ENCODE data around the gene PPP6R2. TPM values are rescaled to one million over a fixed set of nuclear protein-coding genes. Genes with fewer than 3 reads are reported as not detected.

PPP6R2 gene
- total RNA-seq, 1 experiment from 2014 or later, result 42.6 TPM

DNA sequence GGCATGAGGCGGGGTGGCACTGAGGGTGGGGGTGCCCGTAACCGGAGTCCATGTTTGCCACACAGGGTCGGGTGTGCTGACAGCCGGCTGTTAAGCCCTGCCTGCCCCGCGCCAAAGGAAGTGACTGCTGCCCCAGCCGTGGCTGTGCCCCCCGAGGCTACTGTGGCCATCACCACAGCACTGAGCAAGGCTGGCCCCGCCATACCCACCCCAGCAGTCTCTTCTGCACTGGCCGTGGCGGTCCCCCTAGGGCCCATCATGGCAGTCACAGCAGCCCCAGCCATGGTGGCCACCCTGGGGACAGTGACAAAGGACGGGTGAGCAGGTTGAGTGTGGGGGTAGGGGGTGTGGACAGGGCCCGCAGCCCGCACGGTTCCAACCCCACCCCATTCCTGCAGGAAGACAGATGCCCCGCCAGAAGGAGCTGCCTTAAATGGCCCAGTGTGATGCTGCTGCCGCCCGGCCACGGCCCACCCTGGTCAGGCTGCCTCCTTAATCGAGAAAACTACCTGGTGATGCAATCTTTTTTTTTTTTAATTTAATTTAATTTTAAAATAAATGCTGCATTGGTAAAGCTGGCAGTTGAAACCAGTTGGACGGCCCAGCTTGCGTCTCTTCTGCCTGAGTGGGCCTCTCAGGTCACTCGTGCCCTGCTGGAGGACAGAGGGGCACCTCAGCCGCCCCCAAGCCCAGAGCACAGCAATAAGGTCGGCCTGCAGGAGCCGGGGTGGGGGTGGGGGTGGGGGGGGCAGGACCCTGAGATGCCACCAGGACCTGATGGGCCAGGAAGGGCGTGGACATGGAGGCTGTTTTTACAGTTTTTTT is 100.9 kb downstream of the PPP6R2 start:
- no CpG with 5 or more reads among the region's 28 CpGs for WGBS (ENCODE audit: extremely low coverage, insufficient read length, low lambda C conversion rate)
- Mint-ChIP-seq H3K27me3 (ENCODE audit: low read depth) (no peaks in the 10 kb centered on the region), H3K36me3 (ENCODE audit: insufficient read depth in 1 of 3, low read depth in 3 of 3) (peaks cover 4 to 54% (median 28%) of the 10 kb centered on the region in 3 experiments; a peak in 6 of 7 replicates), H3K9me3 (no peaks in the 10 kb centered on the region), H3K27ac (no peak overlapping the region; a peak in 1 of 7 replicates), H3K4me1 (peaks cover 3 to 11% of the 10 kb centered on the region in 2 experiments; a peak in 3 of 4 replicates), H3K4me3 (no peak overlapping the region)
- no peaks in the 10 kb centered on the region for H3K79me2 ChIP-seq (ENCODE audit: insufficient read depth, low read length)
- no peaks in the 10 kb centered on the region for H4K20me1 ChIP-seq (ENCODE audit: control insufficient read depth, insufficient read depth, insufficient read length)
- H3K4me2 ChIP-seq (ENCODE audit: insufficient read depth, insufficient read length, low read length), result no peak overlapping the region
- H3K14ac ChIP-seq (ENCODE audit: insufficient read depth, low read length), result no peak overlapping the region
- no peak overlapping the region for H2BK5ac ChIP-seq (ENCODE audit: insufficient read length, low read length)
- H2BK20ac ChIP-seq (ENCODE audit: low read depth, low read length, poor library complexity, severe bottlenecking), result no peak overlapping the region
- H2AFZ ChIP-seq (ENCODE audit: low read length), result no peak overlapping the region
- TF ChIP-seq, protein P1, sequence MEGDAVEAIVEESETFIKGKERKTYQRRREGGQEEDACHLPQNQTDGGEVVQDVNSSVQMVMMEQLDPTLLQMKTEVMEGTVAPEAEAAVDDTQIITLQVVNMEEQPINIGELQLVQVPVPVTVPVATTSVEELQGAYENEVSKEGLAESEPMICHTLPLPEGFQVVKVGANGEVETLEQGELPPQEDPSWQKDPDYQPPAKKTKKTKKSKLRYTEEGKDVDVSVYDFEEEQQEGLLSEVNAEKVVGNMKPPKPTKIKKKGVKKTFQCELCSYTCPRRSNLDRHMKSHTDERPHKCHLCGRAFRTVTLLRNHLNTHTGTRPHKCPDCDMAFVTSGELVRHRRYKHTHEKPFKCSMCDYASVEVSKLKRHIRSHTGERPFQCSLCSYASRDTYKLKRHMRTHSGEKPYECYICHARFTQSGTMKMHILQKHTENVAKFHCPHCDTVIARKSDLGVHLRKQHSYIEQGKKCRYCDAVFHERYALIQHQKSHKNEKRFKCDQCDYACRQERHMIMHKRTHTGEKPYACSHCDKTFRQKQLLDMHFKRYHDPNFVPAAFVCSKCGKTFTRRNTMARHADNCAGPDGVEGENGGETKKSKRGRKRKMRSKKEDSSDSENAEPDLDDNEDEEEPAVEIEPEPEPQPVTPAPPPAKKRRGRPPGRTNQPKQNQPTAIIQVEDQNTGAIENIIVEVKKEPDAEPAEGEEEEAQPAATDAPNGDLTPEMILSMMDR (conservative IDR thresholded peaks at IDR 0.05), result no peak
- H2AK5ac ChIP-seq (ENCODE audit: insufficient read length, low read length), result no peak overlapping the region
- no peaks in the 10 kb centered on the region for H3K23me2 ChIP-seq (ENCODE audit: insufficient read length, low read depth, low read length, poor library complexity, severe bottlenecking)
- H3K18ac ChIP-seq (ENCODE audit: insufficient read length, low read depth, low read length), result no peak overlapping the region
- H3K9ac ChIP-seq (ENCODE audit: extremely low read depth, insufficient read length, low read length), result no peak overlapping the region
- no peak overlapping the region for H2BK15ac ChIP-seq (ENCODE audit: low read depth, low read length)
- no peak overlapping the region for H4K91ac ChIP-seq (ENCODE audit: insufficient read length, low read depth, low read length)
- H4K8ac ChIP-seq (replicated peaks; ENCODE audit: insufficient read length, low read depth, low read length), result no peak overlapping the region
- no peak overlapping the region for H3K4ac ChIP-seq (ENCODE audit: low read depth, low read length)
- H3K9me3 ChIP-seq (ENCODE audit: control insufficient read depth, low read depth, low read length), result no peaks in the 10 kb centered on the region
- no peak overlapping the region for H3K23ac ChIP-seq (ENCODE audit: insufficient read length, low read depth, low read length)
- H4K5ac ChIP-seq (ENCODE audit: insufficient read length, low read depth, low read length), result no peak overlapping the region
- H3K56ac ChIP-seq (ENCODE audit: insufficient read length, low read depth, low read length), result no peak overlapping the region
- H2BK12ac ChIP-seq (ENCODE audit: insufficient read length, low read depth, low read length), result no peak overlapping the region
- H2BK120ac ChIP-seq (ENCODE audit: low read depth, low read length, poor library complexity, severe bottlenecking), result no peak overlapping the region
- no peak overlapping the region for H3T11ph ChIP-seq (ENCODE audit: low read length)
- no peak overlapping the region for H3K27ac ChIP-seq (ENCODE audit: insufficient read length, low read depth, low read length)
- no peaks in the 10 kb centered on the region for H3K27me3 ChIP-seq (ENCODE audit: insufficient read depth, low read length)
- DNase-seq, result no peak
- H3K4me1 ChIP-seq (ENCODE audit: insufficient read depth, low read length), result no peaks in the 10 kb centered on the region
- no peaks in the 10 kb centered on the region for H3K79me1 ChIP-seq (ENCODE audit: insufficient read depth, low read depth, low read length, poor library complexity, severe bottlenecking)

Measured in H9 (cell line).